ENCODE results near the gene TRPV2.

Gene TRPV2

GRCh38 chr17:16466407-16466806 lies 51.0 kb downstream of the TRPV2 start:
- ChIA-PET POLR2A (no interaction called here), CTCF (no interaction called here)
- TF ChIP-seq NFRKB (IDR thresholded peaks at IDR 0.05) (no peak), ARNT (IDR thresholded peaks at IDR 0.05) (no peak), HDGF (IDR thresholded peaks at IDR 0.05; ENCODE audit: borderline replicate concordance) (no peak)
- no peak for DNase-seq (ENCODE audit: extremely low spot score)

GRCh38 chr17:16467044-16467443 lies 51.7 kb downstream of the TRPV2 start:
- CTCF ChIA-PET: no interaction called here
- no peak for DNase-seq (ENCODE audit: extremely low spot score)
- TF ChIP-seq HDGF (IDR thresholded peaks at IDR 0.05; ENCODE audit: borderline replicate concordance): no peak
- no peak for TF ChIP-seq LEF1 (IDR thresholded peaks at IDR 0.05; ENCODE audit: borderline replicate concordance)
- no peak for TF ChIP-seq ELF4 (IDR thresholded peaks at IDR 0.05)
- no peak for TF ChIP-seq BHLHE40 (IDR thresholded peaks at IDR 0.05; ENCODE audit: borderline replicate concordance)
- TF ChIP-seq SP1 (IDR thresholded peaks at IDR 0.05): no peak
- POLR2A ChIA-PET: no interaction called here

- DNase-seq (ENCODE audit: extremely low spot score): no peak
- CTCF ChIA-PET: no interaction called here
- POLR2A ChIA-PET: no interaction called here
- no peak for TF ChIP-seq FOXK2 (IDR thresholded peaks at IDR 0.05)
- no peak for TF ChIP-seq ARNT (IDR thresholded peaks at IDR 0.05)
- no peak for TF ChIP-seq FOXA1 (IDR thresholded peaks at IDR 0.05)
- TF ChIP-seq TARDBP (IDR thresholded peaks at IDR 0.05): no peak
- no peak for TF ChIP-seq HDGF (IDR thresholded peaks at IDR 0.05; ENCODE audit: borderline replicate concordance)
- TF ChIP-seq LEF1 (IDR thresholded peaks at IDR 0.05; ENCODE audit: borderline replicate concordance): no peak
- no peak for TF ChIP-seq SUZ12 (IDR thresholded peaks at IDR 0.05)
- no peak for TF ChIP-seq ZNF384 (IDR thresholded peaks at IDR 0.05)
- no peak for TF ChIP-seq NFRKB (IDR thresholded peaks at IDR 0.05)
- no peak for TF ChIP-seq L3MBTL2 (conservative IDR thresholded peaks at IDR 0.05)
- no peak for TF ChIP-seq CTBP1 (IDR thresholded peaks at IDR 0.05; ENCODE audit: borderline replicate concordance)
- no peak for TF ChIP-seq BHLHE40 (IDR thresholded peaks at IDR 0.05; ENCODE audit: borderline replicate concordance)
- TF ChIP-seq SP1 (IDR thresholded peaks at IDR 0.05): no peak
- no peak for TF ChIP-seq PKNOX1 (IDR thresholded peaks at IDR 0.05)
- TF ChIP-seq ELF4 (IDR thresholded peaks at IDR 0.05): no peak
- no peak for TF ChIP-seq FOXM1 (IDR thresholded peaks at IDR 0.05; ENCODE audit: borderline replicate concordance)
Measured at GRCh38 chr17:16467886-16468285, 52.5 kb downstream of the TRPV2 start.

GRCh38 chr17:16468428-16468992 lies 53.1 kb downstream of the TRPV2 start:
- CTCF ChIA-PET: no interaction called here
- no peak for TF ChIP-seq LEF1 (IDR thresholded peaks at IDR 0.05; ENCODE audit: borderline replicate concordance)
- no peak for TF ChIP-seq ZNF384 (IDR thresholded peaks at IDR 0.05)
- TF ChIP-seq L3MBTL2 (conservative IDR thresholded peaks at IDR 0.05): no peak
- POLR2A ChIA-PET: no interaction called here
- DNase-seq (ENCODE audit: extremely low spot score): no peak

- TF ChIP-seq LEF1 (IDR thresholded peaks at IDR 0.05; ENCODE audit: borderline replicate concordance): no peak
- TF ChIP-seq CTBP1 (IDR thresholded peaks at IDR 0.05; ENCODE audit: borderline replicate concordance): no peak
- TF ChIP-seq BHLHE40 (IDR thresholded peaks at IDR 0.05; ENCODE audit: borderline replicate concordance): no peak
- no peak for TF ChIP-seq SP1 (IDR thresholded peaks at IDR 0.05)
- TF ChIP-seq NFRKB (IDR thresholded peaks at IDR 0.05): no peak
- no peak for TF ChIP-seq TARDBP (IDR thresholded peaks at IDR 0.05)
- no peak for TF ChIP-seq HDGF (IDR thresholded peaks at IDR 0.05; ENCODE audit: borderline replicate concordance)
- no peak for TF ChIP-seq L3MBTL2 (conservative IDR thresholded peaks at IDR 0.05)
- no peak for TF ChIP-seq PKNOX1 (IDR thresholded peaks at IDR 0.05)
- TF ChIP-seq FOXA1 (IDR thresholded peaks at IDR 0.05): no peak
- no peak for TF ChIP-seq ELF4 (IDR thresholded peaks at IDR 0.05)
- no peak for TF ChIP-seq SUZ12 (IDR thresholded peaks at IDR 0.05)
- no peak for TF ChIP-seq FOXK2 (IDR thresholded peaks at IDR 0.05)
- no peak for TF ChIP-seq ZNF384 (IDR thresholded peaks at IDR 0.05)
- TF ChIP-seq ARNT (IDR thresholded peaks at IDR 0.05): no peak
- no peak for TF ChIP-seq FOXM1 (IDR thresholded peaks at IDR 0.05; ENCODE audit: borderline replicate concordance)
- POLR2A ChIA-PET: no interaction called here
- DNase-seq (ENCODE audit: extremely low spot score): no peak
- CTCF ChIA-PET: no interaction called here
Measured at GRCh38 chr17:16470265-16470664, 54.9 kb downstream of the TRPV2 start.

- TF ChIP-seq BHLHE40 (IDR thresholded peaks at IDR 0.05; ENCODE audit: borderline replicate concordance) (no peak), FOXA1 (IDR thresholded peaks at IDR 0.05) (no peak), ZNF384 (IDR thresholded peaks at IDR 0.05) (no peak), FOXK2 (IDR thresholded peaks at IDR 0.05) (no peak), NFRKB (IDR thresholded peaks at IDR 0.05) (no peak), LEF1 (IDR thresholded peaks at IDR 0.05; ENCODE audit: borderline replicate concordance) (no peak), ELF4 (IDR thresholded peaks at IDR 0.05) (no peak), SUZ12 (IDR thresholded peaks at IDR 0.05) (no peak), HDGF (IDR thresholded peaks at IDR 0.05; ENCODE audit: borderline replicate concordance) (no peak)
- POLR2A ChIA-PET: interaction anchor here (2.2 kb wide), 1 partner anchor 32 kb away, joined by 7 read pairs; no protein-coding TSS in a partner anchor
- CTCF ChIA-PET: no interaction called here
- DNase-seq (ENCODE audit: extremely low spot score): no peak
Measured at GRCh38 chr17:16471295-16471694, 55.9 kb downstream of the TRPV2 start.

- ChIA-PET POLR2A (interaction anchor here (2.2 kb wide), 1 partner anchor 34 kb away, joined by 7 read pairs; no protein-coding TSS in a partner anchor), CTCF (interaction anchor here (0.6 to 1.6 kb wide), 2 partner anchors 16 to 49 kb away, joined by 3 read pairs; no protein-coding TSS in a partner anchor)
- TF ChIP-seq L3MBTL2 (conservative IDR thresholded peaks at IDR 0.05): no peak
- no peak for TF ChIP-seq ARNT (IDR thresholded peaks at IDR 0.05)
- TF ChIP-seq FOXA1 (IDR thresholded peaks at IDR 0.05): no peak
- no peak for TF ChIP-seq SP1 (IDR thresholded peaks at IDR 0.05)
- no peak for TF ChIP-seq HDGF (IDR thresholded peaks at IDR 0.05; ENCODE audit: borderline replicate concordance)
- TF ChIP-seq BHLHE40 (IDR thresholded peaks at IDR 0.05; ENCODE audit: borderline replicate concordance): no peak
- no peak for TF ChIP-seq LEF1 (IDR thresholded peaks at IDR 0.05; ENCODE audit: borderline replicate concordance)
- no peak for TF ChIP-seq ELF4 (IDR thresholded peaks at IDR 0.05)
- no peak for TF ChIP-seq SUZ12 (IDR thresholded peaks at IDR 0.05)
- TF ChIP-seq ZNF384 (IDR thresholded peaks at IDR 0.05): no peak
- TF ChIP-seq NFRKB (IDR thresholded peaks at IDR 0.05): no peak
- TF ChIP-seq TARDBP (IDR thresholded peaks at IDR 0.05): no peak
- TF ChIP-seq PKNOX1 (IDR thresholded peaks at IDR 0.05): no peak
- TF ChIP-seq FOXM1 (IDR thresholded peaks at IDR 0.05; ENCODE audit: borderline replicate concordance): no peak
- DNase-seq (ENCODE audit: extremely low spot score): no peak
Measured at GRCh38 chr17:16472539-16472938, 57.2 kb downstream of the TRPV2 start.

Measured in HEK293T (cell line).